Endothelial cell of umbilical vein (primary cell): ENCODE measurements around the gene UBXN6. TPM values are rescaled to one million over a fixed set of nuclear protein-coding genes. Genes with fewer than 3 reads are reported as not detected.

Experiments
- BruUV-seq: library from RNA; stranded (reverse); fragments of 400-500 nt; replicated peaks from 2 replicates; lab custom pipeline; 2021; lab: Mats Ljungman, UMichigan
- CTCF ChIA-PET: fragments of 300-600, 350-600 bp; sonication (Branson Sonifier 250); formaldehyde crosslinking; loops from one replicate; lab custom pipeline; 2021; ENCODE audit warnings: antibody characterized with exemption, inconsistent platforms; lab: Charles Lee
- POLR2A ChIA-PET: fragments of 300-600, 350-600 bp; sonication (Branson Sonifier 250); formaldehyde crosslinking; loops from one replicate; lab custom pipeline; 2021; ENCODE audit warnings: antibody characterized with exemption, inconsistent platforms; lab: Charles Lee
- DNase-seq: peaks from one replicate; pipeline ENCODE4 v3.0.0-alpha.2; 2011; ENCODE audit warnings: low read depth, low spot score
- FAIRE-seq: peaks from 2 replicates; lab custom pipeline; 2011; peaks lifted over from hg19 to GRCh38; lab: Jason Lieb, UNC
- H2AFZ ChIP-seq: 2 replicates; pipeline ENCODE4 v1.6.0; 2012; ENCODE audit warnings: low read depth, low read length, control low read depth, inconsistent platforms
- H3K27ac ChIP-seq: 2 replicates; pipeline ENCODE4 v1.5.1; 2011; ENCODE audit warnings: low read depth, mild to moderate bottlenecking, control low read depth, low read length, moderate library complexity; ENCODE audit not compliant: insufficient read depth
- H3K27me3 ChIP-seq, 2 experiments: 2 replicates each; pipeline versions ENCODE4 v1.6.0 to v1.6.1; 2011; ENCODE audit warnings: low read length in 2 of 2, mixed read lengths in 1 of 2; ENCODE audit not compliant: control insufficient read depth in 2 of 2, insufficient read depth in 2 of 2
- H3K36me3 ChIP-seq, 2 experiments: 2 replicates in 1 of 2; 3 replicates in 1 of 2; pipeline ENCODE4 v1.5.1; 2011; ENCODE audit warnings: low read length in 2 of 2, mild to moderate bottlenecking in 1 of 2, moderate library complexity in 1 of 2; ENCODE audit not compliant: control insufficient read depth in 2 of 2, insufficient read depth in 2 of 2; ENCODE audit errors: extremely low read depth in 1 of 2
- H3K4me1 ChIP-seq: 3 replicates; pipeline ENCODE4 v1.5.1; 2011; ENCODE audit warnings: mild to moderate bottlenecking, low read length; ENCODE audit not compliant: control insufficient read depth, insufficient read depth; ENCODE audit errors: extremely low read depth
- H3K4me2 ChIP-seq: 2 replicates; pipeline ENCODE4 v1.6.1; 2011; ENCODE audit warnings: low read length, control low read depth, mixed read lengths; ENCODE audit not compliant: insufficient read depth
- H3K4me3 ChIP-seq, 3 experiments: fragments of 200-600 bp in 1 of 3; sonication (generic), shearing (Covaris generic) in 1 of 3; replicated peaks in 1 of 3; 2 replicates each; pipeline ENCODE4 v1.5.1; 2011 to 2016; ENCODE audit warnings: control low read depth in 3 of 3, low read length in 3 of 3, mild to moderate bottlenecking in 2 of 3, inconsistent platforms in 1 of 3, low read depth in 1 of 3, moderate library complexity in 1 of 3; ENCODE audit not compliant: insufficient read depth in 1 of 3
- H3K79me2 ChIP-seq: 2 replicates; pipeline ENCODE4 v1.6.0; 2012; ENCODE audit warnings: low read length, inconsistent platforms; ENCODE audit not compliant: control insufficient read depth, insufficient read depth
- H3K9ac ChIP-seq: replicated peaks from 2 replicates; pipeline ENCODE3; 2011; ENCODE audit warnings: low read length, control low read depth; ENCODE audit not compliant: insufficient read depth; ENCODE audit errors: extremely low read depth
- H3K9me1 ChIP-seq: replicated peaks from 3 replicates; pipeline ENCODE4 v1.6.0; 2011; ENCODE audit warnings: mild to moderate bottlenecking, low read length; ENCODE audit not compliant: control insufficient read depth, insufficient read depth; ENCODE audit errors: extremely low read depth
- H3K9me3 ChIP-seq: replicated peaks from 2 replicates; pipeline ENCODE4 v1.5.1; 2012; ENCODE audit warnings: low read length, inconsistent platforms; ENCODE audit not compliant: control insufficient read depth, insufficient read depth
- H4K20me1 ChIP-seq: replicated peaks from 2 replicates; pipeline ENCODE3; 2011; ENCODE audit warnings: mild to moderate bottlenecking, low read length; ENCODE audit not compliant: control insufficient read depth, insufficient read depth; ENCODE audit errors: extremely low read depth
- EZH2 ChIP-seq: IDR thresholded peaks from 2 replicates; pipeline ENCODE4 v1.6.1; 2012; ENCODE audit warnings: borderline replicate concordance, low read depth, mild to moderate bottlenecking, moderate library complexity, low read length, inconsistent platforms; ENCODE audit not compliant: severe bottlenecking
- FOS ChIP-seq: IDR thresholded peaks from 2 replicates; pipeline ENCODE4 v1.6.1; 2011; ENCODE audit warnings: mild to moderate bottlenecking, low read length, moderate library complexity, borderline replicate concordance; ENCODE audit not compliant: insufficient read depth
- GATA2 ChIP-seq: IDR thresholded peaks from 2 replicates; pipeline ENCODE4 v1.7.0; 2011; ENCODE audit warnings: low read depth, mild to moderate bottlenecking, moderate library complexity, mixed read lengths, low read length; ENCODE audit not compliant: insufficient read length, insufficient read depth
- JUN ChIP-seq: IDR thresholded peaks from 2 replicates; pipeline ENCODE4 v1.6.1; 2011; ENCODE audit warnings: borderline replicate concordance, low read depth; ENCODE audit not compliant: insufficient read length, insufficient read depth
- MYC ChIP-seq: IDR thresholded peaks from one replicate; pipeline ENCODE4 v1.6.1; 2011; ENCODE audit warnings: mild to moderate bottlenecking, low read depth, low read length
- POLR2A ChIP-seq: IDR thresholded peaks from 2 replicates; pipeline ENCODE4 v1.6.1; 2012; ENCODE audit warnings: low read depth, mild to moderate bottlenecking, control low read depth, low read length
- POLR2AphosphoS5 ChIP-seq: IDR thresholded peaks from 2 replicates; pipeline ENCODE4 v1.6.1; 2012; ENCODE audit warnings: low read depth, mild to moderate bottlenecking, control low read depth, low read length, moderate library complexity; ENCODE audit not compliant: insufficient read depth
- dilution Hi-C: fragments of 300-500 bp; cut with MboI; formaldehyde crosslinking; loops from one replicate; pipeline ENCODE4 v1.15.0; 2019; ENCODE audit warnings: low sequenced_read_pairs; ENCODE audit not compliant: extremely low pct_ligation_motif_present
- intact Hi-C: fragments of 100-400 bp; cut with micrococcal nuclease; formaldehyde crosslinking; loops from one replicate; pipeline ENCODE4 v1.10.0; 2022
- polyA plus RNA-seq, 4 experiments: library from polyadenylated mRNA; depleted of rRNA in 3 of 4; stranded (reverse) in 3 of 4; unstranded in 1 of 4; fragments of >200 nt; gene quantifications; 2 replicates each; pipeline versions ENCODE4 v1.2.1 to v1.2.3, GENCODE V29; 2011 to 2012; ENCODE audit warnings: missing spikeins in 1 of 4
- total RNA-seq: library from RNA; stranded (reverse); gene quantifications from 2 replicates; pipeline ENCODE4 v1.2.3, GENCODE V29; 2021
- TF ChIP-seq, protein P1 (sequence below), 2 donors: IDR thresholded peaks; 1 replicate in 1 of 2; 2 replicates in 1 of 2; pipeline ENCODE4 v1.5.1; 2011; ENCODE audit warnings: low read length in 2 of 2, mild to moderate bottlenecking in 2 of 2, moderate library complexity in 2 of 2, control low read depth in 1 of 2, inconsistent platforms in 1 of 2, low read depth in 1 of 2; ENCODE audit not compliant: insufficient read depth in 1 of 2; ENCODE audit errors: extremely low read depth in 1 of 2
- TF ChIP-seq, protein P2 (sequence below): IDR thresholded peaks from 2 replicates; pipeline ENCODE4 v1.6.1; 2011; ENCODE audit not compliant: insufficient read depth, insufficient read length

The UBXN6 gene
- total and polyA plus RNA-seq, 2 donors (not counting 3 experiments of a cell fraction or from before 2014, with no cell fraction given): 78.5 to 93.7 TPM

DNA sequence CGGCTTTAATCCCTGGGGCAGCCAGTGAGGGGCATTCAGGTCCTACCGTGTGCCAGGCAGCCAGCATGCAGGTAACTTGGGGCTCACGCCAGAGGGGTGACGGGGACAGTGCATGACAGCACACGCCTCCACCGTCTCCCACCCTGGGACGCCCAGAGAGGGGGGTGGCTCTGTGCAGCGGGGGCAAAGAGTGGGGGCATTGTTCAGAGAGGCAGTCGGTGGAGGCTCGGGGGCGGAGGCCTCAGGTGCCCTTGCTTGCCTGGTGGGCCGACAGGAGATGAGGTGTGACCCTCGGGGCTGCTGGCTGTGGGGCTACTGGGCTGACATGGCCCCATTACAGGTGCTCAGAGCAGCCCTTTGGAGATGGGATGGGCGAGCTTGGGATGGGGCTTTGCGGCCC lies 42.3 kb upstream of the UBXN6 start:
- Histone ChIP-seq H2AFZ (no peak overlapping the region), H3K4me1 (no peaks in the 10 kb centered on the region), H3K4me3 (no peak overlapping the region), H3K36me3 (peaks cover 4 to 43% of the 10 kb centered on the region in 2 experiments), H3K4me2 (no peak overlapping the region), H4K20me1 (no peaks in the 10 kb centered on the region), H3K9ac (no peak overlapping the region), H3K27me3 (no peaks in the 10 kb centered on the region), H3K9me3 (no peaks in the 10 kb centered on the region), H3K27ac (no peak overlapping the region), H3K9me1 (no peaks in the 10 kb centered on the region), H3K79me2 (no peaks in the 10 kb centered on the region)
- ChIA-PET CTCF (interaction anchor here (1.1 to 3.1 kb wide), 2 partner anchors 24 to 25 kb away, joined by 5 to 10 read pairs; no protein-coding TSS in a partner anchor), POLR2A (no interaction called here)
- no peak for DNase-seq
- dilution Hi-C loops (no loop called here), intact Hi-C loops (no loop called here)
- TF ChIP-seq, protein P1, sequence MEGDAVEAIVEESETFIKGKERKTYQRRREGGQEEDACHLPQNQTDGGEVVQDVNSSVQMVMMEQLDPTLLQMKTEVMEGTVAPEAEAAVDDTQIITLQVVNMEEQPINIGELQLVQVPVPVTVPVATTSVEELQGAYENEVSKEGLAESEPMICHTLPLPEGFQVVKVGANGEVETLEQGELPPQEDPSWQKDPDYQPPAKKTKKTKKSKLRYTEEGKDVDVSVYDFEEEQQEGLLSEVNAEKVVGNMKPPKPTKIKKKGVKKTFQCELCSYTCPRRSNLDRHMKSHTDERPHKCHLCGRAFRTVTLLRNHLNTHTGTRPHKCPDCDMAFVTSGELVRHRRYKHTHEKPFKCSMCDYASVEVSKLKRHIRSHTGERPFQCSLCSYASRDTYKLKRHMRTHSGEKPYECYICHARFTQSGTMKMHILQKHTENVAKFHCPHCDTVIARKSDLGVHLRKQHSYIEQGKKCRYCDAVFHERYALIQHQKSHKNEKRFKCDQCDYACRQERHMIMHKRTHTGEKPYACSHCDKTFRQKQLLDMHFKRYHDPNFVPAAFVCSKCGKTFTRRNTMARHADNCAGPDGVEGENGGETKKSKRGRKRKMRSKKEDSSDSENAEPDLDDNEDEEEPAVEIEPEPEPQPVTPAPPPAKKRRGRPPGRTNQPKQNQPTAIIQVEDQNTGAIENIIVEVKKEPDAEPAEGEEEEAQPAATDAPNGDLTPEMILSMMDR (IDR thresholded peaks at IDR 0.05; ENCODE audit: extremely low read depth in 1 of 2, insufficient read depth in 1 of 2, low read depth in 1 of 2, low read length in 2 of 2): no peak
- TF ChIP-seq GATA2 (no peak), MYC (no peak), EZH2 (no peak), FOS (no peak), POLR2A (no peak), JUN (no peak), POLR2AphosphoS5 (no peak)
- TF ChIP-seq, protein P2, sequence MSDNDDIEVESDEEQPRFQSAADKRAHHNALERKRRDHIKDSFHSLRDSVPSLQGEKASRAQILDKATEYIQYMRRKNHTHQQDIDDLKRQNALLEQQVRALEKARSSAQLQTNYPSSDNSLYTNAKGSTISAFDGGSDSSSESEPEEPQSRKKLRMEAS: no peak
- no TSS peak for BruUV-seq
- no peak for FAIRE-seq
